SK-N-SH treated with all-trans-retinoic acid at 6 μM for 48 hours (cell line): ENCODE results near the gene GALNT6.

Source experiments
- ATAC-seq: fragments of 200-7000 bp; cut with Tn5 transposase; 3 replicates; pipeline ENCODE4 v1.9.1; 2020; ENCODE audit warnings: mild to moderate bottlenecking, moderate library complexity
- ARNTL ChIP-seq: fragments of 450-650 bp; formaldehyde crosslinking; IDR thresholded peaks from 2 replicates; pipeline ENCODE4 v1.5.0; 2020; ENCODE audit warnings: low read depth, mild to moderate bottlenecking, moderate library complexity, borderline replicate concordance
- BACH2 ChIP-seq: fragments of 250-450 bp; sonication (Bioruptor Pico); IDR thresholded peaks from 2 replicates; pipeline ENCODE4 v1.9.0; 2021; ENCODE audit warnings: mild to moderate bottlenecking, borderline replicate concordance
- ESRRG ChIP-seq: fragments of 250-450 bp; sonication (Bioruptor Pico); IDR thresholded peaks from 2 replicates; pipeline ENCODE4 v1.6.1; 2021; ENCODE audit warnings: mild to moderate bottlenecking
- ISL1 ChIP-seq: fragments of 250-450 bp; sonication (Bioruptor Pico); IDR thresholded peaks from 2 replicates; pipeline ENCODE4 v2.1.2; 2022; ENCODE audit warnings: mild to moderate bottlenecking, moderate library complexity
- OSR1 ChIP-seq: fragments of 250-450 bp; sonication (Bioruptor Pico); IDR thresholded peaks from 2 replicates; pipeline ENCODE4 v1.8.0; 2022; ENCODE audit warnings: moderate library complexity, mild to moderate bottlenecking, inconsistent platforms
- PPARA ChIP-seq: fragments of 250-450 bp; sonication (Bioruptor Pico); IDR thresholded peaks from 2 replicates; pipeline ENCODE4 v1.5.0; 2020; ENCODE audit warnings: mild to moderate bottlenecking, borderline replicate concordance
- RARB ChIP-seq: fragments of 250-450 bp; sonication (Bioruptor Pico); IDR thresholded peaks from 2 replicates; pipeline ENCODE4 v1.8.0; 2021; ENCODE audit warnings: mild to moderate bottlenecking, moderate library complexity
- TCF4 ChIP-seq: fragments of 250-450 bp; sonication (Bioruptor Pico); IDR thresholded peaks from 2 replicates; pipeline ENCODE4 v1.8.0; 2021; ENCODE audit warnings: mild to moderate bottlenecking, moderate library complexity, borderline replicate concordance
- TOX ChIP-seq: fragments of 250-450 bp; sonication (Bioruptor Pico); IDR thresholded peaks from 2 replicates; pipeline ENCODE4 v1.8.0; 2021; ENCODE audit warnings: mild to moderate bottlenecking, moderate library complexity, borderline replicate concordance
- ZFP3 ChIP-seq: fragments of 250-450 bp; sonication (Bioruptor Pico); IDR thresholded peaks from 2 replicates; pipeline ENCODE4 v1.5.0; 2020; ENCODE audit warnings: mild to moderate bottlenecking, moderate library complexity
- ZFP30 ChIP-seq: fragments of 450-650 bp; formaldehyde crosslinking; IDR thresholded peaks from 2 replicates; pipeline ENCODE4 v1.5.0; 2022; ENCODE audit warnings: mild to moderate bottlenecking, moderate library complexity
- ZNF565 ChIP-seq: fragments of 450-650 bp; formaldehyde crosslinking; conservative IDR thresholded peaks from 2 replicates; pipeline ENCODE4 v1.5.0; 2020; ENCODE audit warnings: low read depth, mild to moderate bottlenecking, moderate library complexity
- ZNF70 ChIP-seq: fragments of 450-650 bp; formaldehyde crosslinking; IDR thresholded peaks from 2 replicates; pipeline ENCODE4 v1.5.0; 2020; ENCODE audit warnings: mild to moderate bottlenecking, moderate library complexity
- ZNF8 ChIP-seq: fragments of 450-650 bp; formaldehyde crosslinking; IDR thresholded peaks from 2 replicates; pipeline ENCODE4 v1.5.0; 2020; ENCODE audit warnings: mild to moderate bottlenecking, moderate library complexity
- TF ChIP-seq, protein P1 (sequence below): fragments of 250-450 bp; sonication (Bioruptor Pico); IDR thresholded peaks from 2 replicates; pipeline ENCODE4 v1.8.0; 2020; ENCODE audit warnings: mild to moderate bottlenecking, moderate library complexity, borderline replicate concordance
- TF ChIP-seq, protein P2 (sequence below): fragments of 250-450 bp; sonication (Bioruptor Pico); IDR thresholded peaks from 2 replicates; pipeline ENCODE4 v1.5.1; 2021; ENCODE audit warnings: mild to moderate bottlenecking, moderate library complexity
- TF ChIP-seq, protein P3 (sequence below): fragments of 250-450 bp; sonication (Bioruptor Pico); IDR thresholded peaks from 2 replicates; pipeline ENCODE4 v1.5.0; 2020; ENCODE audit warnings: mild to moderate bottlenecking, moderate library complexity
- TF ChIP-seq, protein P4 (sequence below): fragments of 250-450 bp; sonication (Bioruptor Pico); IDR thresholded peaks from 2 replicates; pipeline ENCODE4 v1.5.1; 2020; ENCODE audit warnings: low read depth, mild to moderate bottlenecking, moderate library complexity
- TF ChIP-seq, protein P5 (sequence below): fragments of 250-450 bp; sonication (Bioruptor Pico); IDR thresholded peaks from 2 replicates; pipeline ENCODE4 v1.8.0; 2021; ENCODE audit warnings: low read depth, mild to moderate bottlenecking, moderate library complexity, borderline replicate concordance

Gene GALNT6

DNA sequence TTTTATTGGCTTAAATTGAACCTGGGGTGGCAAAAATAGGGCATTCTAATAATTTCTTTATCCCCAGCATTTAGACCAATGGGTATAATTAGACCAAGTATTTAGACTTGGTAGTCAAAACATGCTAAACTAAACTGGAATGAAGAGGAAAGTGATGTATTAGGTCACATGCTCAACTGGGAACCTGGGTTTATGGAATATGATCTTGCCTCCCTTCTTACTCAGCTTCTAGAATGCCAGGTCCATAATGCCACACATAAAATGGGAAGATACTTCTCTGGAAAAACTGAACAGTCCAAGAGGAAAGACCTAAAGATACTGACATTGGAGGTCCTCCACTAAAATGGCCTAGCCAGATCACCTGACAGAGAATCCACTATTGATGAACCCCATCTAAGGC lies 61.0 kb downstream of the GALNT6 start (continued):
- TF ChIP-seq ARNTL: no peak
- TF ChIP-seq ESRRG (CRISPR knock-in tag): no peak
- no peak for TF ChIP-seq ZNF70 (CRISPR knock-in tag)
- no peak for TF ChIP-seq ZFP30 (CRISPR knock-in tag)
- TF ChIP-seq, protein P1, sequence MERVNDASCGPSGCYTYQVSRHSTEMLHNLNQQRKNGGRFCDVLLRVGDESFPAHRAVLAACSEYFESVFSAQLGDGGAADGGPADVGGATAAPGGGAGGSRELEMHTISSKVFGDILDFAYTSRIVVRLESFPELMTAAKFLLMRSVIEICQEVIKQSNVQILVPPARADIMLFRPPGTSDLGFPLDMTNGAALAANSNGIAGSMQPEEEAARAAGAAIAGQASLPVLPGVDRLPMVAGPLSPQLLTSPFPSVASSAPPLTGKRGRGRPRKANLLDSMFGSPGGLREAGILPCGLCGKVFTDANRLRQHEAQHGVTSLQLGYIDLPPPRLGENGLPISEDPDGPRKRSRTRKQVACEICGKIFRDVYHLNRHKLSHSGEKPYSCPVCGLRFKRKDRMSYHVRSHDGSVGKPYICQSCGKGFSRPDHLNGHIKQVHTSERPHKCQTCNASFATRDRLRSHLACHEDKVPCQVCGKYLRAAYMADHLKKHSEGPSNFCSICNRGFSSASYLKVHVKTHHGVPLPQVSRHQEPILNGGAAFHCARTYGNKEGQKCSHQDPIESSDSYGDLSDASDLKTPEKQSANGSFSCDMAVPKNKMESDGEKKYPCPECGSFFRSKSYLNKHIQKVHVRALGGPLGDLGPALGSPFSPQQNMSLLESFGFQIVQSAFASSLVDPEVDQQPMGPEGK (CRISPR knock-in tag): no peak
- no peak for TF ChIP-seq BACH2
- TF ChIP-seq, protein P2, sequence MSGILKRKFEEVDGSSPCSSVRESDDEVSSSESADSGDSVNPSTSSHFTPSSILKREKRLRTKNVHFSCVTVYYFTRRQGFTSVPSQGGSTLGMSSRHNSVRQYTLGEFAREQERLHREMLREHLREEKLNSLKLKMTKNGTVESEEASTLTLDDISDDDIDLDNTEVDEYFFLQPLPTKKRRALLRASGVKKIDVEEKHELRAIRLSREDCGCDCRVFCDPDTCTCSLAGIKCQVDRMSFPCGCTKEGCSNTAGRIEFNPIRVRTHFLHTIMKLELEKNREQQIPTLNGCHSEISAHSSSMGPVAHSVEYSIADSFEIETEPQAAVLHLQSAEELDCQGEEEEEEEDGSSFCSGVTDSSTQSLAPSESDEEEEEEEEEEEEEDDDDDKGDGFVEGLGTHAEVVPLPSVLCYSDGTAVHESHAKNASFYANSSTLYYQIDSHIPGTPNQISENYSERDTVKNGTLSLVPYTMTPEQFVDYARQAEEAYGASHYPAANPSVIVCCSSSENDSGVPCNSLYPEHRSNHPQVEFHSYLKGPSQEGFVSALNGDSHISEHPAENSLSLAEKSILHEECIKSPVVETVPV (CRISPR knock-in tag): no peak

DNA sequence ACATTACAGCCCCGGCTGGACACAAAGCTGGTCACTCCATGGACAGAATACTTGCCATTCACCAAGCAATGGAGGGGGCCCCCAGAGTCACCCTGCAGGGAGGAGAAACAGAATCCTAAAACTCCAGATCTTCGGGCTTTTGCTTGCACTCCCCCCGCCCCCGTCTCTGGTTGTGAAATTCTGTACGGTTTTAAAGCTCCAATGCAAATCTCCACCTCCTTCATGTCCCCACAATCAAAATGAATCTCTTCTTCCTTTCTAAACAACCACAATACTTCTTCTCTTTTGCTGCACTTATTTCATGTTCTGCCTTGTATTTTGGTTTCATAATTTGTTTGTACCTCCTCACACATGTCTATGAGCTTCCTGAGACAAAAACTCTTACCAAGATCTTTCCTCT lies 61.5 kb downstream of the GALNT6 start:
- no peak for TF ChIP-seq TCF4 (CRISPR knock-in tag)
- TF ChIP-seq ZNF70 (CRISPR knock-in tag): no peak
- TF ChIP-seq ZNF8 (CRISPR knock-in tag): no peak
- no peak for TF ChIP-seq ZFP3
- TF ChIP-seq ARNTL: no peak
- TF ChIP-seq, protein P2 (CRISPR knock-in tag): no peak
- TF ChIP-seq OSR1 (CRISPR knock-in tag): no peak
- TF ChIP-seq, protein P1 (CRISPR knock-in tag): no peak
- no peak for ATAC-seq

DNA sequence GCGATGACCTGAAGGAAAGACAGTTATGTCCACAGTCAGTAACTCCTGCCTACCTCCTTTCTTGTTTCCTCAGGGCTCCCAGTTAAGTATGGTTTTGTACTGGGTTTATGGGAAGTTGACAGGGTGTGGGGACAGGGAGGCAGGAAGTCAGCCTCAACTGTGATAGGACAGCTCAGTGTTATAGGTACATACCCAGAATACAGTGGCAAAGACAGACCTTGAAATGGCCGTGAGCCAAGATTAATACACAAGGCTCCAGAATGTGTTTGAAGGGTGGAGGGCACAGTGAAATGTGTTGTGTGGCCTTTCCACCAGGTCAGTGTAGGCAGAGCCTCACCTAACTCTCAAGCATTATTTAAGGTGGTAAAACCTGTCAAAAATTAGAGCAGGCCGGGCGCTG lies 62.6 kb downstream of the GALNT6 start:
- ATAC-seq: no peak
- TF ChIP-seq TOX (CRISPR knock-in tag) (no peak), ZFP30 (CRISPR knock-in tag) (no peak), ZNF565 (CRISPR knock-in tag) (no peak), ZFP3 (no peak), OSR1 (CRISPR knock-in tag) (no peak), ZNF70 (CRISPR knock-in tag) (no peak), RARB (CRISPR knock-in tag) (no peak), ZNF8 (CRISPR knock-in tag) (no peak), ARNTL (no peak), ISL1 (CRISPR knock-in tag) (no peak), PPARA (CRISPR knock-in tag) (no peak), TCF4 (CRISPR knock-in tag) (no peak), ESRRG (CRISPR knock-in tag) (no peak)
- TF ChIP-seq, protein P3, sequence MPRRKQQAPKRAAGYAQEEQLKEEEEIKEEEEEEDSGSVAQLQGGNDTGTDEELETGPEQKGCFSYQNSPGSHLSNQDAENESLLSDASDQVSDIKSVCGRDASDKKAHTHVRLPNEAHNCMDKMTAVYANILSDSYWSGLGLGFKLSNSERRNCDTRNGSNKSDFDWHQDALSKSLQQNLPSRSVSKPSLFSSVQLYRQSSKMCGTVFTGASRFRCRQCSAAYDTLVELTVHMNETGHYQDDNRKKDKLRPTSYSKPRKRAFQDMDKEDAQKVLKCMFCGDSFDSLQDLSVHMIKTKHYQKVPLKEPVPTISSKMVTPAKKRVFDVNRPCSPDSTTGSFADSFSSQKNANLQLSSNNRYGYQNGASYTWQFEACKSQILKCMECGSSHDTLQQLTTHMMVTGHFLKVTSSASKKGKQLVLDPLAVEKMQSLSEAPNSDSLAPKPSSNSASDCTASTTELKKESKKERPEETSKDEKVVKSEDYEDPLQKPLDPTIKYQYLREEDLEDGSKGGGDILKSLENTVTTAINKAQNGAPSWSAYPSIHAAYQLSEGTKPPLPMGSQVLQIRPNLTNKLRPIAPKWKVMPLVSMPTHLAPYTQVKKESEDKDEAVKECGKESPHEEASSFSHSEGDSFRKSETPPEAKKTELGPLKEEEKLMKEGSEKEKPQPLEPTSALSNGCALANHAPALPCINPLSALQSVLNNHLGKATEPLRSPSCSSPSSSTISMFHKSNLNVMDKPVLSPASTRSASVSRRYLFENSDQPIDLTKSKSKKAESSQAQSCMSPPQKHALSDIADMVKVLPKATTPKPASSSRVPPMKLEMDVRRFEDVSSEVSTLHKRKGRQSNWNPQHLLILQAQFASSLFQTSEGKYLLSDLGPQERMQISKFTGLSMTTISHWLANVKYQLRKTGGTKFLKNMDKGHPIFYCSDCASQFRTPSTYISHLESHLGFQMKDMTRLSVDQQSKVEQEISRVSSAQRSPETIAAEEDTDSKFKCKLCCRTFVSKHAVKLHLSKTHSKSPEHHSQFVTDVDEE: no peak
- TF ChIP-seq, protein P4, sequence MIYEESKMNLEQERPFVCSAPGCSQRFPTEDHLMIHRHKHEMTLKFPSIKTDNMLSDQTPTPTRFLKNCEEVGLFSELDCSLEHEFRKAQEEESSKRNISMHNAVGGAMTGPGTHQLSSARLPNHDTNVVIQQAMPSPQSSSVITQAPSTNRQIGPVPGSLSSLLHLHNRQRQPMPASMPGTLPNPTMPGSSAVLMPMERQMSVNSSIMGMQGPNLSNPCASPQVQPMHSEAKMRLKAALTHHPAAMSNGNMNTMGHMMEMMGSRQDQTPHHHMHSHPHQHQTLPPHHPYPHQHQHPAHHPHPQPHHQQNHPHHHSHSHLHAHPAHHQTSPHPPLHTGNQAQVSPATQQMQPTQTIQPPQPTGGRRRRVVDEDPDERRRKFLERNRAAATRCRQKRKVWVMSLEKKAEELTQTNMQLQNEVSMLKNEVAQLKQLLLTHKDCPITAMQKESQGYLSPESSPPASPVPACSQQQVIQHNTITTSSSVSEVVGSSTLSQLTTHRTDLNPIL (CRISPR knock-in tag): no peak
- TF ChIP-seq, protein P2 (CRISPR knock-in tag): no peak
- TF ChIP-seq, protein P1 (CRISPR knock-in tag): no peak
- TF ChIP-seq, protein P5, sequence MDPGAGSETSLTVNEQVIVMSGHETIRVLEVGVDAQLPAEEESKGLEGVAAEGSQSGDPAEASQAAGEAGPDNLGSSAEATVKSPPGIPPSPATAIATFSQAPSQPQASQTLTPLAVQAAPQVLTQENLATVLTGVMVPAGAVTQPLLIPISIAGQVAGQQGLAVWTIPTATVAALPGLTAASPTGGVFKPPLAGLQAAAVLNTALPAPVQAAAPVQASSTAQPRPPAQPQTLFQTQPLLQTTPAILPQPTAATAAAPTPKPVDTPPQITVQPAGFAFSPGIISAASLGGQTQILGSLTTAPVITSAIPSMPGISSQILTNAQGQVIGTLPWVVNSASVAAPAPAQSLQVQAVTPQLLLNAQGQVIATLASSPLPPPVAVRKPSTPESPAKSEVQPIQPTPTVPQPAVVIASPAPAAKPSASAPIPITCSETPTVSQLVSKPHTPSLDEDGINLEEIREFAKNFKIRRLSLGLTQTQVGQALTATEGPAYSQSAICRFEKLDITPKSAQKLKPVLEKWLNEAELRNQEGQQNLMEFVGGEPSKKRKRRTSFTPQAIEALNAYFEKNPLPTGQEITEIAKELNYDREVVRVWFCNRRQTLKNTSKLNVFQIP: no peak
- TF ChIP-seq, all 23 proteins: peak for 0
